ENCODE results near the gene ZNF610.
"Not testable (repeated sequence)": the region's sequence is repeated elsewhere in the genome, so short reads cannot be mapped to it uniquely, and the experiment has no call there.

Gene ZNF610

GRCh38 chr19:52336117-52336790 lies at the start of gene ZNF610:
Gene ZNF610 (plus strand): TSS chr19:52336243. CDS start chr19:52349173, 12,930 bp downstream.
- Histone ChIP-seq H3K9me3 (peaks cover 46% of the 10 kb centered on the region), H3K4me2 (peak within 1 kb of the TSS; percentile 88), H3K4me1 (peaks cover 13% of the 10 kb centered on the region), H3K9ac (peak within 1 kb of the TSS; percentile 98), H3K4me3 (peak within 1 kb of the TSS; percentile 92), H3K27ac (peak within 1 kb of the TSS; percentile 97), H3K36me3 (peaks cover 56% of the 10 kb centered on the region), H4K20me1 (no peaks in the 10 kb centered on the region), H3K27me3 (no peaks in the 10 kb centered on the region)
- no peak for TF ChIP-seq Cebpa-rat (IDR thresholded peaks at IDR 0.05)

- Histone ChIP-seq H3K4me1 (no peaks in the 10 kb centered on the region), H3K36me3 (peaks cover 99% of the 10 kb centered on the region), H3K27me3 (no peaks in the 10 kb centered on the region), H4K20me1 (peaks cover 54% of the 10 kb centered on the region), H3K4me3 (no peak overlapping the region), H3K9me3 (peaks cover 65% of the 10 kb centered on the region), H3K9ac (no peak overlapping the region), H3K4me2 (no peak overlapping the region), H3K27ac (no peak overlapping the region)
- no peak for TF ChIP-seq Cebpa-rat (IDR thresholded peaks at IDR 0.05)
These were observed 49.8 kb upstream of the ZNF610 start for GRCh38 chr19:52286256-52286655.

- no peak overlapping the region for H3K9ac ChIP-seq
- no peak overlapping the region for H3K27ac ChIP-seq
- peaks cover 70% of the 10 kb centered on the region for H3K36me3 ChIP-seq
- peaks cover 7% of the 10 kb centered on the region; the same call in 1 of the 2 replicates for H3K4me1 ChIP-seq
- no peaks in the 10 kb centered on the region for H3K27me3 ChIP-seq
- no peak for TF ChIP-seq Cebpa-rat (IDR thresholded peaks at IDR 0.05)
- peaks cover 21% of the 10 kb centered on the region for H4K20me1 ChIP-seq
- H3K4me3 ChIP-seq: no peak overlapping the region
- peaks cover 29% of the 10 kb centered on the region; the same call in 1 of the 2 replicates for H3K9me3 ChIP-seq
- H3K4me2 ChIP-seq: no peak overlapping the region
These were observed 44.3 kb upstream of the ZNF610 start for GRCh38 chr19:52291781-52292180.

- H3K27ac ChIP-seq, H3K4me3 ChIP-seq, H3K27me3 ChIP-seq, H3K4me2 ChIP-seq, H3K4me1 ChIP-seq, H3K9ac ChIP-seq: not testable (repeated sequence)
- peaks cover 60% of the 10 kb centered on the region for H3K36me3 ChIP-seq
- H3K9me3 ChIP-seq: peaks cover 19% of the 10 kb centered on the region; the same call in 1 of the 2 replicates
- peaks cover 15% of the 10 kb centered on the region; the same call in 1 of the 2 replicates for H4K20me1 ChIP-seq
These were observed 43.1 kb upstream of the ZNF610 start for GRCh38 chr19:52292946-52293345.

- Histone ChIP-seq H3K27me3 (no peaks in the 10 kb centered on the region), H3K27ac (peak overlapping the region; percentile 45; the same call in 1 of the 2 replicates), H3K9ac (peak overlapping the region; percentile 85), H4K20me1 (peaks cover 15% of the 10 kb centered on the region; the same call in 1 of the 2 replicates), H3K4me3 (peak overlapping the region; percentile 82), H3K9me3 (peaks cover 35% of the 10 kb centered on the region), H3K4me1 (peaks cover 17% of the 10 kb centered on the region), H3K4me2 (peak overlapping the region; percentile 90), H3K36me3 (peaks cover 57% of the 10 kb centered on the region)
- no peak for TF ChIP-seq Cebpa-rat (IDR thresholded peaks at IDR 0.05)
These were observed 39.7 kb upstream of the ZNF610 start for GRCh38 chr19:52296400-52296772.

GRCh38 chr19:52296773-52297600 lies 39.1 kb upstream of the ZNF610 start, which contains the start of gene ZNF480:
Gene ZNF480 (plus strand): TSS chr19:52297169. CDS start chr19:52300413, 3,244 bp downstream.
- peak within 1 kb of the TSS; percentile 90 for H3K4me2 ChIP-seq
- no peak for TF ChIP-seq Cebpa-rat (IDR thresholded peaks at IDR 0.05)
- H3K4me1 ChIP-seq: peaks cover 17% of the 10 kb centered on the region
- peaks cover 41% of the 10 kb centered on the region for H3K9me3 ChIP-seq
- peak within 1 kb of the TSS; percentile 82 for H3K4me3 ChIP-seq
- peak within 1 kb of the TSS; percentile 98 for H3K27ac ChIP-seq
- peak within 1 kb of the TSS; percentile 98 for H3K9ac ChIP-seq
- no peaks in the 10 kb centered on the region for H3K27me3 ChIP-seq
- H4K20me1 ChIP-seq: peaks cover 10% of the 10 kb centered on the region; the same call in 1 of the 2 replicates
- H3K36me3 ChIP-seq: peaks cover 57% of the 10 kb centered on the region

GRCh38 chr19:52297601-52298364 lies 38.3 kb upstream of the ZNF610 start:
- no peak for TF ChIP-seq Cebpa-rat (IDR thresholded peaks at IDR 0.05)
- Histone ChIP-seq H3K4me1 (peaks cover 17% of the 10 kb centered on the region), H3K27me3 (no peaks in the 10 kb centered on the region), H3K9ac (peak overlapping the region; percentile 98), H3K36me3 (peaks cover 58% of the 10 kb centered on the region), H3K4me2 (peak overlapping the region; percentile 85), H3K9me3 (peaks cover 48% of the 10 kb centered on the region), H3K4me3 (peak overlapping the region; percentile 82), H3K27ac (peak overlapping the region; percentile 98), H4K20me1 (peaks cover 6% of the 10 kb centered on the region; the same call in 1 of the 2 replicates)

GRCh38 chr19:52307275-52307674 lies 28.8 kb upstream of the ZNF610 start:
- Histone ChIP-seq H3K27me3 (no peaks in the 10 kb centered on the region), H3K4me2 (no peak overlapping the region), H3K4me3 (peak overlapping the region; percentile 45), H3K36me3 (peaks cover 100% of the 10 kb centered on the region), H3K27ac (no peak overlapping the region), H4K20me1 (no peaks in the 10 kb centered on the region), H3K9ac (no peak overlapping the region), H3K4me1 (no peaks in the 10 kb centered on the region), H3K9me3 (peaks cover 100% of the 10 kb centered on the region)
- no peak for TF ChIP-seq Cebpa-rat (IDR thresholded peaks at IDR 0.05)

- TF ChIP-seq Cebpa-rat (IDR thresholded peaks at IDR 0.05): no peak
- H3K27ac ChIP-seq: no peak overlapping the region
- peak overlapping the region; percentile 49 for H3K4me3 ChIP-seq
These were observed 13.6 kb upstream of the ZNF610 start for GRCh38 chr19:52322429-52322828.

More at GRCh38 chr19:52322429-52322828, 13.6 kb upstream of the ZNF610 start:
- Histone ChIP-seq H3K4me2 (no peak overlapping the region), H3K27me3 (no peaks in the 10 kb centered on the region), H3K36me3 (peaks cover 88% of the 10 kb centered on the region), H3K9ac (no peak overlapping the region), H3K4me1 (no peaks in the 10 kb centered on the region), H3K9me3 (peaks cover 100% of the 10 kb centered on the region), H4K20me1 (no peaks in the 10 kb centered on the region)
